ENCODE results near the gene ANKS1B. TPM values are rescaled to one million over a fixed set of nuclear protein-coding genes. Genes with fewer than 3 reads are reported as not detected.

ANKS1B gene
- total RNA-seq, 4 donors from 2014 or later = 16.6 to 62.6 (median 40.2) TPM

DNA sequence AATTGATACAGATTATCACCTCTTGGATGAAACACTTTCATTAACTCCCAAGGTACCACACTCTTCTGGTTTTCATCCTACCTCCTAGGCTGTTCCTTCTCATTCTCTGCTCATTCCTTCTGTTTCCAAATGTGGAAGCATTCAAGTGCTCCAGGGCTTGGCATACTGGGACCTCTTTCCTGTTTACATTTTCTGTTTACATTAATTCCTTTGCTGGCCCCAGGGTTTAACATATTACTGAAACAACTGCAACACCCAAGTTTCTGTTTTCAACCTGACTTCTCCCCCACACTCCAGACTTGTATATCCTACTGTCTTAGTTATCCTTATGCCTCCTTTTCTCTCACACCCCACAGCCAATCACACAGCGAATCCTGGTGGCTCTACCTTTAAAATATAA, 723.5 kb downstream of the ANKS1B start:
- intact Hi-C loops (cut with DNase I; ENCODE audit: low total_unique reads) = no loop called here
- Histone ChIP-seq H3K27ac (no peak overlapping the region), H3K4me1 (no peaks in the 10 kb centered on the region), H3K27me3 (no peaks in the 10 kb centered on the region), H3K9me3 (no peaks in the 10 kb centered on the region), H3K36me3 (no peaks in the 10 kb centered on the region), H3K4me3 (no peak overlapping the region)
- DNase-seq = no peak
- TF ChIP-seq POLR2A (IDR thresholded peaks at IDR 0.05) = no peak
- TF ChIP-seq, protein P1, sequence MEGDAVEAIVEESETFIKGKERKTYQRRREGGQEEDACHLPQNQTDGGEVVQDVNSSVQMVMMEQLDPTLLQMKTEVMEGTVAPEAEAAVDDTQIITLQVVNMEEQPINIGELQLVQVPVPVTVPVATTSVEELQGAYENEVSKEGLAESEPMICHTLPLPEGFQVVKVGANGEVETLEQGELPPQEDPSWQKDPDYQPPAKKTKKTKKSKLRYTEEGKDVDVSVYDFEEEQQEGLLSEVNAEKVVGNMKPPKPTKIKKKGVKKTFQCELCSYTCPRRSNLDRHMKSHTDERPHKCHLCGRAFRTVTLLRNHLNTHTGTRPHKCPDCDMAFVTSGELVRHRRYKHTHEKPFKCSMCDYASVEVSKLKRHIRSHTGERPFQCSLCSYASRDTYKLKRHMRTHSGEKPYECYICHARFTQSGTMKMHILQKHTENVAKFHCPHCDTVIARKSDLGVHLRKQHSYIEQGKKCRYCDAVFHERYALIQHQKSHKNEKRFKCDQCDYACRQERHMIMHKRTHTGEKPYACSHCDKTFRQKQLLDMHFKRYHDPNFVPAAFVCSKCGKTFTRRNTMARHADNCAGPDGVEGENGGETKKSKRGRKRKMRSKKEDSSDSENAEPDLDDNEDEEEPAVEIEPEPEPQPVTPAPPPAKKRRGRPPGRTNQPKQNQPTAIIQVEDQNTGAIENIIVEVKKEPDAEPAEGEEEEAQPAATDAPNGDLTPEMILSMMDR (IDR thresholded peaks at IDR 0.05) = no peak

DNA sequence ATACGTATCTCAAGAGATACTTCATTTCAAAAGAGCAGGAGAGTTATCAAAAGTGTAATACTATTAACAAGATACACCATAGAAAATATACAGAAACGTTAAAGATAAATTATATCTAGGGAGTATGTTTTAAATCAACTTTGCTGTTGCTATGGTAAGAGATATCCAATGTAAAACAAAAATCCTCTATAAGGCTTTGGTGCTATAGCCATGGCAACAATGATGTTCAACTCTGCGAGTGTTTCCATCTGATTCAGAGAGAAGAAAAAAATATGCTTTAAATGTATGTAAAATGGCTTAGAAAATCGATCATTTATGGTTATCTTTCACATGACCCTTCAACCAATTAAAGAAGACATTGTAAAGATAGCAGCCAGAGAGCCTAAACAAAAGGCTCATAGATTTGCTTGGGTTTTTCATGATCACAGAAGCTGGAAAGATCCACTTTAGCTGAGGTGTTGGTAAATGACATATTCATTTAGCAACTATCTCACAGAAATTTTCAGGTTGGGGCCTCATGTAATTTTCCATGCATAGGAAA, 724.2 kb downstream of the ANKS1B start:
- Histone ChIP-seq H3K4me1 (no peaks in the 10 kb centered on the region), H3K4me3 (no peak overlapping the region), H3K36me3 (no peaks in the 10 kb centered on the region), H3K27me3 (no peaks in the 10 kb centered on the region), H3K27ac (no peak overlapping the region), H3K9me3 (no peaks in the 10 kb centered on the region)
- DNase-seq = no peak
- intact Hi-C loops (cut with DNase I; ENCODE audit: low total_unique reads) = no loop called here
- no peak for TF ChIP-seq POLR2A (IDR thresholded peaks at IDR 0.05)

DNA sequence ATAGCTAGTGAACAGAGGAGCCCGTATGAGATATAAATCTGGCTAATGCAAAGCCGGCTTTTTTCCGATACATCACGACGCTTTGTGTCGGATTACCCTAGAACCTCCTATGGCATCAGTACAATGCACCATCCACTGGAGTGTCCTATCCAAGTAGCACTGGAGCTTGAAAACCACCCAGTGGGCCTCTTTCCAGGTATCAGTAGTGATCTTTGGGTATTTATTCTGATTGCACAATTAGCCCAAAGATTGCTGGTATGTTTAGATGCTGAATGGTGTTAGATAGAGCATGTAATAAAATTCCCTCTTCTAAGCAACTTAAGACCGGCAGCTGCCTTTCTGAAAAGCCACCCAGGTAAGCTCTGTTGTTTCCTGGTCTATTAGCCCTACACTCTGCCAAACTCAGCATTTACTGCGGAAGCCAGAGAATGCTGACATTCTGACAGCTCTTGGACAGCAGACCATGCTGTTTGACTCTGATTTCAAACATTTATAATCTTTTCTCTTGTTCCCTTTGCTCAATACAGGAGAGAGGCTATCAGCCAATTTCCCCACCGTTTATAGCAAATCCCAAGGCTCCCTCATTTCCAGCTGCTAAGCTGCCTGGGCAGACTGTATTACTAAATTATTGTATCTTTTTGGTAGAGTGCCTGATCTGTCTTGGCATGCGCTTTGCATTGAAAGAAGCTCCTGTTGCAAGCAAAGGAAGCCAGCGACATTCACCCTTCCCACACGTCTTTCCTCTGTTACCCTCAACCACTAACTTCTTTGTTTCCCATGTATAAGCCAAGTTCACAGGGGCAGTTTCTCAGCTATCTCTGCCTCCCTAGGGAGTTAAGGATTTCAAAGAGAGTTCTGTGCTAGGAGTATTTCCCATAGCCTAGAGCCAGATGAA, 725.4 kb downstream of the ANKS1B start:
- no peak for DNase-seq

DNA sequence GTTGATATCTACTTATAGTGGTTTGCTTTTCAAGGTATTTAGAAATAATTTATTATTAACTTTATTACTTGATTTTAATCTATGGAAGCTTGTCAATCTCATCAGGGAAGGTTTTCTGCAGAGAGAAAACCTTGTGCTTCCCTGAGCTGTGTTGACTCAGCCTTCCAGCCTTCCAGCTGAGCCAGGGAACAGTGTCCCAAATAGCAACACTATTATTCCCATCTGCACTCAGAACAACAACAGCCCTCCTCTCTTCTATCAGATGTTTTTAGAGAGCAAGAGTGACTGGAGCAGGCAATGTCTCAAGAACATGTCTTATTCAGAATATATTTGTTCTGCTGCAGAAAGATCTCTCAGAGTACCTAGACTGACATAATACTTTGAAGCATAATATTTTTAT, 727.1 kb downstream of the ANKS1B start:
- no peak for DNase-seq
- TF ChIP-seq, protein P1 (IDR thresholded peaks at IDR 0.05) = no peak
- TF ChIP-seq POLR2A (IDR thresholded peaks at IDR 0.05) = no peak
- no peaks in the 10 kb centered on the region for H3K27me3 ChIP-seq
- no peaks in the 10 kb centered on the region for H3K4me1 ChIP-seq
- H3K4me3 ChIP-seq = no peak overlapping the region
- H3K36me3 ChIP-seq = no peaks in the 10 kb centered on the region
- no peak overlapping the region for H3K27ac ChIP-seq
- intact Hi-C loops (cut with DNase I; ENCODE audit: low total_unique reads) = no loop called here
- no peaks in the 10 kb centered on the region for H3K9me3 ChIP-seq

More for the DNA sequence above, 725.4 kb downstream of the ANKS1B start:
- no peaks in the 10 kb centered on the region for H3K27me3 ChIP-seq
- intact Hi-C loops (cut with DNase I; ENCODE audit: low total_unique reads) = no loop called here
- TF ChIP-seq POLR2A (IDR thresholded peaks at IDR 0.05) = no peak
- no peaks in the 10 kb centered on the region for H3K4me1 ChIP-seq
- no peak overlapping the region for H3K27ac ChIP-seq
- no peak overlapping the region for H3K4me3 ChIP-seq
- H3K9me3 ChIP-seq = no peaks in the 10 kb centered on the region
- no peaks in the 10 kb centered on the region for H3K36me3 ChIP-seq

DNA sequence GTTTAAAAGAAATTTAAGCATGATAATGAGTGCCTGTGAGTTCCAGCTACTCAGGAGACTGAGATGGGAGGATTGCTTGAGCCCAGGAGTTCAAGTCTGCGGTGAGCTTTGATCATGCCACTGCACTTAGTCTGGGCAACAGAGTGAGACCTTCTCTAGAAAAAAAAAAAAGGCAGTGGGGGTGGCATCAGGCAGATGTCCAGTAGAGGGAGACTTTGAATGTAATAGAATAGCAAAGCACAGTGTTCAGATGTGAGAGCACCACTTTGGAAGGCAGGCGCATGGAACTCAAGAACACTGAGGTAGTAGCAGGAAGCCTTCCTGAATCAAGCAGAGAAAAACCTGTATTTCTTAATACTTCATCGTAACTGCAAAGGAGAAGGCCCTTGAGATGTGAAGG, 731.7 kb downstream of the ANKS1B start:
- H3K9me3 ChIP-seq = no peaks in the 10 kb centered on the region
- H3K27me3 ChIP-seq = no peaks in the 10 kb centered on the region
- intact Hi-C loops (cut with DNase I; ENCODE audit: low total_unique reads) = no loop called here
- H3K36me3 ChIP-seq = no peaks in the 10 kb centered on the region
- H3K4me3 ChIP-seq = no peak overlapping the region
- TF ChIP-seq, protein P1 (IDR thresholded peaks at IDR 0.05) = no peak
- no peak for TF ChIP-seq POLR2A (IDR thresholded peaks at IDR 0.05)
- H3K27ac ChIP-seq = no peak overlapping the region
- no peak for DNase-seq
- no peaks in the 10 kb centered on the region for H3K4me1 ChIP-seq

DNA sequence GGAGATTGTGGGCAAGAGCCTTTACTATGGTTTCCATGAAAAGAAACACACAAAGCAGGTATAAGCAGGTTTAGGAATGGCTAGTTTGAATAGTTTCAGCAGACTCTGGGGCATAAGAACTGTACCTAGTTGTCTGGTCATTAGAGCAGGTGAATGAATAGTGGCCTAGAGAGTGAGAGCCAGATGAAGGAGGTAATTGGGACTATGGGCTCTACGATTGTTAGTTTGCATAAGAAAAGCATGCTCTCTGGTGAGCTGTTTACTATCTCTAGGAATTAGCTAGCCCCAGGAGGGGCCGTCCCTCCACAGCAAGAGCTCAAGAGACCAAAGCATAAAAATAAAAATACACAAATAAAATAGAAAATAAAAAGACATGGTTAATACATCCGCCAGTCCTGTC, 734.6 kb downstream of the ANKS1B start:
- no peak for TF ChIP-seq POLR2A (IDR thresholded peaks at IDR 0.05)
- TF ChIP-seq, protein P1 (IDR thresholded peaks at IDR 0.05) = no peak
- H3K4me3 ChIP-seq = no peak overlapping the region
- intact Hi-C loops (cut with DNase I; ENCODE audit: low total_unique reads) = no loop called here
- H3K27me3 ChIP-seq = no peaks in the 10 kb centered on the region
- DNase-seq = no peak
- no peaks in the 10 kb centered on the region for H3K9me3 ChIP-seq
- no peaks in the 10 kb centered on the region for H3K36me3 ChIP-seq
- H3K4me1 ChIP-seq = no peaks in the 10 kb centered on the region
- H3K27ac ChIP-seq = no peak overlapping the region
